ENCODE data around the gene UNKL.

UNKL gene

GRCh38 chr16:1431497-1432270, 17.2 kb upstream of the UNKL start:
- DNase-seq (ENCODE audit: low read depth in 3 of 3), result no peak

DNA sequence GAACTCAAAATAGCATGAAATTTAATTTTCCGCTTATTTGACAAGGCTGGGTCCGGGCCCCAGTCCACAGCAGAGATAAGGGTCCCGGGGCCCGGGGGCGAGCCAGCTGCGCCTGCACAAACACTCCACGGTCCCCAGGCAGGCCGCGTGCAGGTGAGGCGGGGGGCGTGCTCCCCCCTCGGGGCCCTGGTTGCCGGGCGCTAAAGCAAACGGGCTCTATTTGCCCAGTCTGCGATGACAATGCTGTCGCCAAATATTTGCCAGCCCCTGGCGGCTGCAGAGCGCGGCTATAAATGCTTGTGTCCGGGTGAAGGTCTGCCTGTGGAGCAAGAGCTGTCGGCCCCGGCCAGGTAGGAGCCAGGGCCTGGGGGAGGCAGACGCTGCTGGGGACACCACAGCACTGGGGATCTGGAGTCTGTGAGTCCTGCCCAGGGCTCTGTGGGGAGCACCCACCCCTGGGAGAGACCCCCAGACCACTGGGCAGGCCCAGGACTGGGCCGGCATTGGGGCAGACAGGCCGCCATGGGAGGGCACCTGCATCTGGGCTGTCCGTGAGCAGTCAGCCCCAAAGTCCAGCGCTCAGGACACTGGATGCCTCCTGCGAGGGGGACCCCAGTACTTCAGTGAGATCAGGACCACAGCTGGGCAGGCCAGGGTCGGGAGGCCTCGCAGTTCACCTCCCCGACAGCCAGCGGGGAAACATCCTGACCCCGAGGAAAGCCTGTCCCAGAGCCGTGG, 16.4 kb upstream of the UNKL start, which contains the start of gene PERCC1:
TSS of gene PERCC1 (plus strand) at position 320 of the 738 bp plus-strand sequence. CDS start 1,516 bp downstream, outside the sequence.
- DNase-seq (ENCODE audit: low read depth in 3 of 3), result no peak

- DNase-seq (ENCODE audit: low read depth in 3 of 3), result no peak
Measured at GRCh38 chr16:1430214-1430758, 15.8 kb upstream of the UNKL start.

DNA sequence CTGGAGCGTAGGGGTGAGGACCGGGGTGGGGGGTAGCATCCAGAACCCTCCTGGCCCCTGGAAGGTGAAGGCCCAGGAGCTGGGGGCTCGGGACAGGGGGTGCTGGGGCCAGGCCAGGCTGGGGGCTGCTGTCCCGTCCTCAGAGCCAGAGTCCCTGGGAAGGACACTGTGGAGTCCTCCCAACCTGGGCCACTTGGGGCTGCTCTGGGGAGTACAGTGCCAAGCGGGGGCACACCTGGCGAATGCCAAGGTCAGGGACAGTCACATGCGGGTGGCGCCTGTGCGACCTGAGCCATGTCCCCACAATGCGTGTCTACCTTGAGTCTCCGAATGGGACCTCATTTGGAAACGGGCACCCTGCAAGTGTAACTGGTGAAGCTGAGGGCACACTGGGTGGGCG, 15.1 kb upstream of the UNKL start:
- no peak for DNase-seq (ENCODE audit: low read depth in 3 of 3)

GRCh38 chr16:1429012-1429411, 14.5 kb upstream of the UNKL start:
- DNase-seq (ENCODE audit: low read depth in 3 of 3), result no peak

- peak in 1 of 3 experiments; percentile 52 for DNase-seq (ENCODE audit: low read depth in 3 of 3)
Measured at GRCh38 chr16:1428511-1428910, 14.0 kb upstream of the UNKL start.

DNA sequence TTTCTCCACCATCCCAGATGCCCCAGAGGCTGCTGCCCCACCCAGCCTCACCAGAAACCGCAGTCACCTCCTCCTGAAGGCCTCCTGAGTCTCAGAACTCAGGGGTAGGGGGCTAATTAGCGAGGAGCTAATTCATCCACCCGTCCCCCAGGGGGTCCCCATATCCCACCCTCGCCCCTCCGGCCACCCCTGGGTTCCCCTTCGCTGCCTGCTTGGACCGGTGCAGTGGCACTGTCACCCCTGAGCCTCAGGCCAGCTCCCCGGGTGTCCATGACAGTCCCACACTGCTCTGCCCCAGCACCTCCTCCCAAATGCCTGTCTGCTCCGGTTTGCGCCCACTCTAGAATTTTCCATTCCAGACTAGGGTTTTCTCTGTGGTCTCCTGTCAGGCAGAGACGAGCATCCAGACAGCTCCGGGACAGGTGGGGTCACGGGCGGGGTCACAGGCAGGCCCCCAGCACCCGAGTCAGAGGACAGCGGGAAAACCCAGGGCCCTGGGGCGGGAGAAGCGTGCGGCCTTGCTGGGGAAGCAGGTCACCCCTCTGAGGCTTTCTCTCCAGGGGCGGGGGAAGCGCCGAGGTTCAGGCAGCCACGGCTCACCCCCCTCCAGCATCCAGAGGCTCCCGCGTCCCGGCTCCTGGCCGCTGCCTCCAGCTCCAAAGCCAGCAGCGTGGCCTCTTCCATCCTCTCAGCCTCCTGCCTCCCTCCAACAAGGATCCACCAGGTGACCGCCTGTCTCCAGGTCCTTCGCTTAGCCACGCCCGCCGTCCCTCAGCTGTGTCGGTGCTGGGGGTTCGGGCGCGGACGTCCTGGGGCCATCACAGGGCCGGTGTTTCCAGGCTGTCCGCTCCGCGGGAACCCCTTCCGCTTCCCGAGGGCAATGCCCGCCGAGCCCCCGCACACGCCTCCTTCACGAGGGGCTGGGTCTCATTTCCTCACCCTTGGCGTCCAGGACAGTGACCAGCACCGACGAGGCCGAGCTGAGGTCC, 13.3 kb upstream of the UNKL start:
- no peak for DNase-seq (ENCODE audit: low read depth in 3 of 3)

DNA sequence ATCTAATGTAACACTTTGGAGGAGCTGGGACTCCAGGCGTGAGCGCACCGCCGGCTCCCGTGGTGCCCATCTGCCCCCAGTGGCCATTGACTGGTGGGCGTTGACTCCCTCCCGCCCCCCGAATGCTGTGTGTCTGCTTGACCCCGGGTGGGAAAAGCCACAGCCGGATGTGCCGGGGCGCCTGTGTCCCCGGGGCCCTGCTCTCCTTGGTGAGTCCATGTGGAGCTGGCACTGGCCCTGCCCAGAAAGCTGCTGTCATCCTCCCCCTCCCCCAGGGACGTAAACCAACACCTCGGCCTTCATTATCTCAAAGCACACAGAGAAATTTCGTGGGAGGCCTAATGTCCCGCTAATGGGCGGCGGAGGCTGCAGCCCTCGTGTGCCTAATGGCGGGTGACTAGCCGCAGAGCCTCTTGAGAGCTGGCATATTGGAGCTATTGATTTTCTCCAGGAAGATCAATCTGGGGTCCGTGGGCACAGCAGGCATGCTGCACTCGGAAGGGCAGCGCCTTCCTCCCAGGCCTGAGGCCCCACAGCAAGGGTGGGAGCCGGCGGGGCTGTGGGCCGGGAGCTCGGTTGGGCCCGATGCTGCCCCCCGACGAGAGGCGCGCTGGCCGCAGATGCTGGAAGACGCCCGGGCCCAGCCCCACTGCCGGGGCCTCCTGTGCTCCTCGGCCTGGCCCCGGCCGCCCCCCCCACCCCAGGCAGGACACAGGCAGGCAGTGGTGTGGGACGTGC, 12.4 kb upstream of the UNKL start:
- DNase-seq (ENCODE audit: low read depth in 3 of 3), result no peak

DNA sequence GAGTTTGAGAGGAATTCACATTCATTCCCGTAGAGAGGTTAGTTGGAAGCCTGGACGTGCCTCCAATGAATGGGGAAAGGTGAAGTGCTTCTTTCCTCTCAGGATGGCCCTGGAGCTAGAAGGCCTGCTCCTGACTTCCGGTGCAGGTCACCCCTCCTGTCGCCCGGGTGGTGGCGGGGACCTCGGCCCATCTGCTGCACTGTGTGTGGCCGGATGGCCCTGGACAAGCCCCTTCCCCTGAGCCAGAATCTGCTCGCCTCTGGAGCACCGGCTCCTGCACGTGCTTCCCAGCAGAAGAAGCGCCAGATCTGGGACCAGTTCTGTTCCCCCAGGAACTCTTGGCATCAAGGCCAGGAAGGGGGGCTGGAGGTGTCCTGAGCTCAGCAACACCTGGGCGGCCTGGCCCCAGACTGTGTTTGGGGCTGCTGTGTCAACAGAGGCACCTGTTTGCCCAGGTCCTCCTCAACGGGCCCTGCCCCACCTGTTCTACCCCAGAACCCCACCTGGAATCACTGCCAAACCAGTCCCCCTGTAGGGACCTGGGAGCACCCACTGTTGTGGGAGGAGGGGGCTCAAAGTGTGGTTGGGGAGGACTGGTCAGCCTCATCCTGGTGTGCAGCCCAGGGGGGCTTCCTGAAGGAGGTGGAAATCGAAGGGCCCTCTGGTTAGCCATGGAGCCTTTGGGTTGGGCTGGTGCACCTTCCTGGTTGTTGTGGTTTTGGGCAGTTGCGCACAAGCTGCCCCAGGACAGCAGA, 11.3 kb upstream of the UNKL start:
- no peak for DNase-seq (ENCODE audit: low read depth in 3 of 3)

DNA sequence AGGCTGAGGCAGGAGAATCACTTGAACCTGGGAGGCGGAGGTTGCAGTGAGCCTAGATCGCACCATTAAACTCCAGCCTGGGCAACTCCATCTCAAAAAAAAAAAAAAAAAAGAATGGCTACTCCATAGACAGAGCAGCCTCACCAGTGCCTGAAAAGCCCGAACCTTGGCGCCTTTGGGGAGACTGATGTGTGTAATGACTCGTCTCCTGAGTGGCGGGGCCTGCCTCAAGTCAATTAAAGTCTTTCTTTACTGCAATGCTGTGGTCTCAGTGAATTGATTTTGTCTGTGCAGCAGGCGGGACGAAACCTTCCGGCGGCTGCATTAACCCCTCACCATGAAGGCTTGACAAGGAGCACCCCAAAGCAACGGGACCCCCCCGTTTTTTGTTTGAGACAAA, 9.5 kb upstream of the UNKL start:
- no peak for DNase-seq (ENCODE audit: low read depth in 3 of 3)

GRCh38 chr16:1422076-1422475, 7.6 kb upstream of the UNKL start:
- no peak for DNase-seq (ENCODE audit: low read depth in 3 of 3)

GRCh38 chr16:1420111-1420539, 5.6 kb upstream of the UNKL start:
- DNase-seq (ENCODE audit: low read depth in 3 of 3), result no peak

- DNase-seq (ENCODE audit: low read depth in 3 of 3), result no peak
Measured at GRCh38 chr16:1416521-1416941, 2.0 kb upstream of the UNKL start.

DNA sequence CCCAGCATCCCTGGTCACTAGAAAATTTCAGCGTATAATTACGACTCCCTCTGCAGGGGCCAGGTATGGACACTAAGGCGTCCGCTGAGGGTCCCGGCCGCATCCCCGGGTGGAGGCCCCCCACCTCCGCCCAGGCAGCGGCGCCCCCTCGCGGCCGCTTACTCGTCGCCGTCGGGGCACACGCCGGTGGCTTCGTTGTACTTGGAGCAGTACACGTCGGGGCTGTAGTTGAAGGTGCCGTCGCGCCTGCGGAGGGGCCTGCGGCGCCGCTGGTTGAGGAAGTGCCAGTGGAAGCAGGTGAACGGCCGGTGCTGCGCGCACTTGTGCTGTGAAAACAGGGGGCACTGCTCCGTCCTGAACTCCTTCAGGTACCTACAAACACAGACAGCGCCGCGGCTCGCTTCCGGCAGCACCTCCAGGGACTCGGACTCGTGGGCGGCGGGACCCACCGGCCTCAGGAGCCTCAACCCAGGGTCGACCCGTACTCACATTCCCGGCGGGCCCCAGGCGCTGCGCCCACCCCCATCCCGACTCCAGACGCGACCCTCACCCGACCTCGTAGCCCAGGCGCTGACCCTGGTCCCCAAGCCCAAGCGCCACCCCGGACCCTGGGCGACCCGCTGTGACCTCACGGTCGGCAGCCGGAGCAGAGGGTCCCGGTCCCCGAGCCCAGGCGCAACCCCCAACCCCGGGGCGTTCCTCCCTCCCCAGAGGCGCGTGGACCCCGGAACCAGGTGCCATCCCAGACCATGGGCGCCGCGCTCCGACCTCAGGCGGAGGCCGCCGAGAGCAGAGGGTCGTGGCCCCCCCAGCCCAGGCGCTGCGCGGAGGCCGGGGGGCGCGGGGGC, 596 bp downstream of the UNKL start:
- DNase-seq (ENCODE audit: low read depth in 3 of 3), result peak in 2 of 3 experiments; percentile 34 to 61

DNA sequence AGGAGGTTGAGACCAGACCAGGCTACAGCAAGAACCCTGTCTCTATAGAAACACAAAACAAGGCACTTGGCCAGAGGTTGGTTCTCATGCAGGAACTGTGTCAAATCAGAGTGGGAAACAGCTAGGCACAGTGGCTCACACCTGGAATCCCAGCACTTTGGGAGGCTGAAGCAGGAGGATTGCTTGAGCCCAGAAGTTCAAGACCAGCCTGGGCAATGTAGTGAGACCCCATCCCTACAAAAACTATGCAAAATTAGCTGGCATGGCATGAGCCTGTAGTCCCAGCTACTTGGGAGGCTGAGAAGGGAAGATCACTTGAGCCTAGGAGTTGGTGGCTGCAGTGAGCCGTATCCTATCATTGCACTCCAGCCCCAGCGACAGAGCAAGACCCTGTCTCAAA, 1.7 kb downstream of the UNKL start:
- no peak for DNase-seq (ENCODE audit: low read depth in 3 of 3)

DNA sequence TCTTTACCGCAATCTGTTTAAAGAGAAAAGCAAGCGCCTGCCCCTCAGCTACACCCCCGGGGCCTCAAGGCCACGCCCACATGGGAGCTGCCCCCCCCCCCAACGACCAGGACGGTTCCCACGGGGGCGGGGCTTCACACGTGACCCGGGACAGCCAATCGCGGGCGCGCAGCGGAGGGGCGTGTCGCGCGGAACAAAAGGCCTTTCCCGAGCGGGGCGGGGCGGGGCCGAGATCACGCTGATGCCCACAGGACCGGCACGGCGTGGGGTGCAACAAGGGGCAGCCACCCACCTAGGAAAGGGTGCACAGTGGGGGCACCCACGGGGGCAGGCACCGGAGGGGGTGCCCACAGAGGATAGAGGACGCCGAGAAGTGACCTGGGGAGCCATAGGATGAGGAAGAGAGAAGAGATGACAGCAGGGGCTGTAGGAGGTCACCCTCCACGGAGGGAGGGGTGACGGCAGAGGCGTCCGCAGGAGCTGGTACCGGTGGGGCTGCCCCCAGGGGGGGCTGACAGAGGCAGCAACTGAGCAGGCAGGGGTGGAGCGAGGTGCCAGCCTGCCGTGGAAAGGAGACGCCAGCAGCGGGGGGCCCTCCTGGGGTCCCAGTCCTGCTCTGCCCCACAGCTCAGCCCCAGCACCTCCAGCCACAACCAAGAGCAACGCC, 6.2 kb downstream of the UNKL start:
- peak; percentile 94 to 97 (median 95) for DNase-seq (ENCODE audit: low read depth in 3 of 3)

GRCh38 chr16:1407753-1408152, 6.8 kb downstream of the UNKL start:
- DNase-seq (ENCODE audit: low read depth in 3 of 3), result no peak

GRCh38 chr16:1403733-1404132, 10.8 kb downstream of the UNKL start:
- DNase-seq (ENCODE audit: low read depth in 3 of 3), result no peak

GRCh38 chr16:1403036-1403435, 11.5 kb downstream of the UNKL start:
- DNase-seq (ENCODE audit: low read depth in 3 of 3), result no peak
